ENCODE measurements around the gene OPCML.

- TF ChIP-seq, protein P1, sequence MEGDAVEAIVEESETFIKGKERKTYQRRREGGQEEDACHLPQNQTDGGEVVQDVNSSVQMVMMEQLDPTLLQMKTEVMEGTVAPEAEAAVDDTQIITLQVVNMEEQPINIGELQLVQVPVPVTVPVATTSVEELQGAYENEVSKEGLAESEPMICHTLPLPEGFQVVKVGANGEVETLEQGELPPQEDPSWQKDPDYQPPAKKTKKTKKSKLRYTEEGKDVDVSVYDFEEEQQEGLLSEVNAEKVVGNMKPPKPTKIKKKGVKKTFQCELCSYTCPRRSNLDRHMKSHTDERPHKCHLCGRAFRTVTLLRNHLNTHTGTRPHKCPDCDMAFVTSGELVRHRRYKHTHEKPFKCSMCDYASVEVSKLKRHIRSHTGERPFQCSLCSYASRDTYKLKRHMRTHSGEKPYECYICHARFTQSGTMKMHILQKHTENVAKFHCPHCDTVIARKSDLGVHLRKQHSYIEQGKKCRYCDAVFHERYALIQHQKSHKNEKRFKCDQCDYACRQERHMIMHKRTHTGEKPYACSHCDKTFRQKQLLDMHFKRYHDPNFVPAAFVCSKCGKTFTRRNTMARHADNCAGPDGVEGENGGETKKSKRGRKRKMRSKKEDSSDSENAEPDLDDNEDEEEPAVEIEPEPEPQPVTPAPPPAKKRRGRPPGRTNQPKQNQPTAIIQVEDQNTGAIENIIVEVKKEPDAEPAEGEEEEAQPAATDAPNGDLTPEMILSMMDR (IDR thresholded peaks at IDR 0.05), result no peak
- no peak for TF ChIP-seq POLR2A (IDR thresholded peaks at IDR 0.05)
- TF ChIP-seq EP300 (IDR thresholded peaks at IDR 0.05), result no peak
- TF ChIP-seq POLR2AphosphoS5 (IDR thresholded peaks at IDR 0.05), result no peak
Observed at GRCh38 chr11:132691848-132692550, 840.3 kb downstream of the OPCML start.

Data from suprapubic skin (tissue), 4 donors.